IPS-18c (cell line): ENCODE data around the gene MAP3K6.
A peak's percentile ranks its signal among the peaks of the same experiment; 100 is the strongest.

Source experiments
- H3K4me3 ChIP-seq: 2 replicates; pipeline ENCODE4 v1.7.0; 2013; ENCODE audit warnings: low read depth, mild to moderate bottlenecking, low read length, moderate library complexity; ENCODE audit not compliant: insufficient read depth
- H3K9me3 ChIP-seq: one replicate; pipeline ENCODE4 v1.6.1; 2013; ENCODE audit warnings: mild to moderate bottlenecking, low read length, moderate library complexity; ENCODE audit not compliant: control insufficient read depth, insufficient read depth

MAP3K6 gene

GRCh38 chr1:27383661-27384060 is 16.9 kb upstream of the MAP3K6 start:
- H3K4me3 ChIP-seq, result no peak overlapping the region; the same call in 1 of the 2 replicates
- H3K9me3 ChIP-seq, result no peaks in the 10 kb centered on the region

- Histone ChIP-seq H3K4me3 (peak within 1 kb of the TSS; percentile 40), H3K9me3 (no peaks in the 10 kb centered on the region)
Observed at GRCh38 chr1:27383039-27383605, 16.4 kb upstream of the MAP3K6 start, which contains the start of gene CD164L2. TSS of gene CD164L2 (minus strand) at chr1:27383333. CDS start at chr1:27383239, 94 bp downstream.

GRCh38 chr1:27381969-27382762 is 15.4 kb upstream of the MAP3K6 start:
- H3K4me3 ChIP-seq, result no peak overlapping the region

GRCh38 chr1:27380766-27381733 is 14.3 kb upstream of the MAP3K6 start:
- Histone ChIP-seq H3K4me3 (no peak overlapping the region), H3K9me3 (no peaks in the 10 kb centered on the region)

More at GRCh38 chr1:27381969-27382762, 15.4 kb upstream of the MAP3K6 start:
- no peaks in the 10 kb centered on the region for H3K9me3 ChIP-seq

GRCh38 chr1:27380224-27380623 is 13.5 kb upstream of the MAP3K6 start:
- Histone ChIP-seq H3K4me3 (no peak overlapping the region), H3K9me3 (peaks cover 2% of the 10 kb centered on the region)

- no peak overlapping the region for H3K4me3 ChIP-seq
Observed at GRCh38 chr1:27379564-27380122, 12.9 kb upstream of the MAP3K6 start.

GRCh38 chr1:27377760-27378495 is 11.2 kb upstream of the MAP3K6 start:
- no peak overlapping the region for H3K4me3 ChIP-seq
- H3K9me3 ChIP-seq, result peaks cover 2% of the 10 kb centered on the region

More at GRCh38 chr1:27379564-27380122, 12.9 kb upstream of the MAP3K6 start:
- peaks cover 2% of the 10 kb centered on the region for H3K9me3 ChIP-seq

- peaks cover 2% of the 10 kb centered on the region for H3K9me3 ChIP-seq
- H3K4me3 ChIP-seq, result no peak within 1 kb of the TSS
Observed at GRCh38 chr1:27374362-27375086, 7.8 kb upstream of the MAP3K6 start, which contains the start of gene FCN3. TSS of gene FCN3 (minus strand) at chr1:27374824. CDS start at chr1:27374818, 6 bp downstream.

- Histone ChIP-seq H3K4me3 (no peak overlapping the region), H3K9me3 (peaks cover 2% of the 10 kb centered on the region)
Observed at GRCh38 chr1:27372808-27373690, 6.3 kb upstream of the MAP3K6 start.

- no peak overlapping the region for H3K4me3 ChIP-seq
- peaks cover 2% of the 10 kb centered on the region for H3K9me3 ChIP-seq
Observed at GRCh38 chr1:27372022-27372807, 5.5 kb upstream of the MAP3K6 start.

- Histone ChIP-seq H3K9me3 (no peaks in the 10 kb centered on the region), H3K4me3 (no peak overlapping the region)
Observed at GRCh38 chr1:27368869-27369582, 2.3 kb upstream of the MAP3K6 start.

- Histone ChIP-seq H3K9me3 (no peaks in the 10 kb centered on the region), H3K4me3 (peak overlapping the region; percentile 67)
Observed at GRCh38 chr1:27367160-27367650, 444 bp upstream of the MAP3K6 start.

- H3K4me3 ChIP-seq, result peak overlapping the region; percentile 67
- no peaks in the 10 kb centered on the region for H3K9me3 ChIP-seq
Observed at GRCh38 chr1:27366113-27366410, 699 bp downstream of the MAP3K6 start.
